ENCODE data around the gene SERPINA1.

GRCh38 chr14:94328196-94328595, 60.2 kb downstream of the SERPINA1 start:
- no peak for TF ChIP-seq CTCF (IDR thresholded peaks at IDR 0.05; ENCODE audit: low read depth, low read length, poor library complexity, severe bottlenecking)
- no peak for TF ChIP-seq EZH2phosphoT487 (IDR thresholded peaks at IDR 0.05; ENCODE audit: borderline replicate concordance, low read length)

Data from DOHH2 (cell line).